BJ (cell line): ENCODE data around the gene LZTS2. TPM values are rescaled to one million over a fixed set of nuclear protein-coding genes. Genes with fewer than 3 reads are reported as not detected.
A peak's percentile ranks its signal among the peaks of the same experiment; 100 is the strongest.

Experiments
- CTCF ChIA-PET: fragments of 350-600 bp; formaldehyde crosslinking; extraction: SDS; loops from one replicate; lab custom pipeline; 2021; ENCODE audit warnings: antibody characterized with exemption, inconsistent platforms; lab: Yijun Ruan, JAX
- POLR2A ChIA-PET: fragments of 300-600 bp; sonication (Branson Sonifier 250); formaldehyde crosslinking; extraction: SDS; loops from one replicate; lab custom pipeline; 2021; ENCODE audit warnings: antibody characterized with exemption; lab: Charles Lee
- DNase-seq: peaks from one replicate; pipeline ENCODE4 v3.0.0-alpha.2; 2011; ENCODE audit warnings: low read depth
- H3K27me3 ChIP-seq: 2 replicates; pipeline ENCODE4 v1.6.0; 2011; ENCODE audit warnings: low read length; ENCODE audit not compliant: control insufficient read depth, insufficient read depth
- H3K36me3 ChIP-seq: 2 replicates; pipeline ENCODE4 v1.5.1; 2011; ENCODE audit warnings: low read length; ENCODE audit not compliant: control insufficient read depth, insufficient read depth
- H3K4me3 ChIP-seq: 2 replicates; pipeline ENCODE4 v1.5.1; 2011; ENCODE audit warnings: low read depth, mild to moderate bottlenecking, control low read depth, low read length
- CTCF ChIP-seq: IDR thresholded peaks from 2 replicates; pipeline ENCODE4 v1.5.1; 2011; ENCODE audit warnings: low read depth, mild to moderate bottlenecking, control low read depth, inconsistent platforms, low read length, moderate library complexity; ENCODE audit not compliant: insufficient read depth
- polyA plus RNA-seq: library from polyadenylated mRNA; depleted of rRNA; stranded (reverse); fragments of >200 nt; gene quantifications from 2 replicates; pipeline ENCODE4 v1.2.3, GENCODE V29; 2011

LZTS2 gene
- polyA plus RNA-seq, 1 experiment = 81.5 TPM

- ChIA-PET CTCF (interaction anchor here (0.8 to 1.8 kb wide), 4 partner anchors 10 to 30 kb away, joined by 3 to 6 read pairs (median 4); no protein-coding TSS in a partner anchor), POLR2A (no interaction called here)
- no peak for DNase-seq
- H3K4me3 ChIP-seq = no peak overlapping the region
- TF ChIP-seq CTCF = no peak
- peaks cover 15% of the 10 kb centered on the region for H3K36me3 ChIP-seq
- H3K27me3 ChIP-seq = no peaks in the 10 kb centered on the region
These were observed 15.5 kb upstream of the LZTS2 start for GRCh38 chr10:100983868-100984671.

GRCh38 chr10:100984672-100985177, 14.9 kb upstream of the LZTS2 start:
- no peak overlapping the region for H3K4me3 ChIP-seq
- CTCF ChIA-PET = interaction anchor here (0.8 to 1.8 kb wide), 5 partner anchors 9 to 30 kb away, joined by 3 to 6 read pairs (median 4); partner anchors contain the start of gene SEMA4G
- POLR2A ChIA-PET = no interaction called here
- no peak for DNase-seq
- H3K27me3 ChIP-seq = no peaks in the 10 kb centered on the region
- no peak for TF ChIP-seq CTCF
- H3K36me3 ChIP-seq = peaks cover 14% of the 10 kb centered on the region

- TF ChIP-seq CTCF = no peak
- no peak for DNase-seq
- H3K4me3 ChIP-seq = no peak overlapping the region
- H3K36me3 ChIP-seq = peaks cover 17% of the 10 kb centered on the region
- CTCF ChIA-PET = interaction anchor here (0.8 to 21.8 kb wide), 6 partner anchors 9 to 31 kb away, joined by 3 to 479 read pairs (median 3); partner anchors contain the start of gene SEMA4G
- POLR2A ChIA-PET = no interaction called here
- H3K27me3 ChIP-seq = no peaks in the 10 kb centered on the region
These were observed 14.3 kb upstream of the LZTS2 start for GRCh38 chr10:100985336-100985735.

GRCh38 chr10:100986623-100986951, 13.0 kb upstream of the LZTS2 start:
- POLR2A ChIA-PET = no interaction called here
- CTCF ChIA-PET = interaction anchor here (0.8 to 21.8 kb wide), 5 partner anchors 11 to 424 kb away, joined by 3 to 479 read pairs (median 5); partner anchors contain the start of gene SEMA4G
- Histone ChIP-seq H3K36me3 (peaks cover 17% of the 10 kb centered on the region), H3K4me3 (peak overlapping the region; percentile 95), H3K27me3 (no peaks in the 10 kb centered on the region)
- TF ChIP-seq CTCF = no peak
- DNase-seq = no peak

GRCh38 chr10:100986952-100987684, 12.5 kb upstream of the LZTS2 start, which contains the start of the genes MRPL43 and TWNK:
Gene MRPL43 (minus strand): TSS chr10:100987497. CDS start chr10:100987443, 54 bp downstream.
Gene TWNK (plus strand): TSS chr10:100987543. CDS start chr10:100988211, 668 bp downstream.
- no peak for DNase-seq
- ChIA-PET POLR2A (no interaction called here), CTCF (interaction anchor here (0.8 to 21.8 kb wide), 4 partner anchors 10 to 424 kb away, joined by 3 to 479 read pairs (median 8); no protein-coding TSS in a partner anchor)
- Histone ChIP-seq H3K36me3 (peaks cover 17% of the 10 kb centered on the region), H3K27me3 (no peaks in the 10 kb centered on the region), H3K4me3 (peak within 1 kb of the TSS; percentile 95)
- TF ChIP-seq CTCF = no peak
